Measurements from ENCODE around the gene CDYL. TPM values are rescaled to one million over a fixed set of nuclear protein-coding genes. Genes with fewer than 3 reads are reported as not detected.

CDYL gene
- total RNA-seq, 1 donor from 2014 or later: 27.2 TPM

DNA sequence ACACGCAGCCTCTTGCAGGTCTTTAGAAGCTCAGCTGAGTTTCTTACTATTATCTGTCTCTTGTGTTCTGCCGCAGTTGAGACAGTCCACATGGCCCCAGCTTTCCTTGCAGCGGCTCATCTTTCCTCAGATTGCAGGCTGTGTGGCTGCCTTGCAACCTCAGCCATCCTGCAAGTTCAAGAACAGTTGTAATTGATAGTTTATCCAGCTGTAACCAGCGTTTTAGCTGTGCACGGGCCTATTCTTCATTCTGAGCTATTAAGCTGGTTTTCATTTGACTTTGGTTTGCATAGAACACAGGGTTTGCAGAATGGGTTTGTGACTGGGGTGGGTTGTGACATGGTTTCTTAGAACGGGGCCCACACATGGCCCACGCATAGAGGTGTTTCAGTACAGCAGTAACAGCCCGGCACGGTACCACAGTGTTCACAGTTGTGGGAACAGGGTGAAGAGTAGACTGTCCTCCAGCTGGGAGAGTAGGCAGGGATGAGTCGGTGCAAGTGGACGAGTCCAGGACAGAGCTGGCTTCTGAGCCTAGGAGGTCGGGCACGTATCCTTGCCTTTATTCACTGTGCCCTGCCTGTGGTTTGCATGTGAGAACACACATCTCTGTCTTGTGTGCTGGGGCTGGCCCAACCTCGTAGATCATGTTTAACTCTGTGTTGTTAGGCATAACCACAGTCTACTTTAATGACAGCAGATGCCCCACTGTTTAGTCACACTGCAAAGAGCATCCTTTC, 138.4 kb downstream of the CDYL start:
- intact Hi-C loops (cut with DNase I): no loop called here
- DNase-seq (no peak), ATAC-seq (ENCODE audit: poor library complexity) (no peak)

DNA sequence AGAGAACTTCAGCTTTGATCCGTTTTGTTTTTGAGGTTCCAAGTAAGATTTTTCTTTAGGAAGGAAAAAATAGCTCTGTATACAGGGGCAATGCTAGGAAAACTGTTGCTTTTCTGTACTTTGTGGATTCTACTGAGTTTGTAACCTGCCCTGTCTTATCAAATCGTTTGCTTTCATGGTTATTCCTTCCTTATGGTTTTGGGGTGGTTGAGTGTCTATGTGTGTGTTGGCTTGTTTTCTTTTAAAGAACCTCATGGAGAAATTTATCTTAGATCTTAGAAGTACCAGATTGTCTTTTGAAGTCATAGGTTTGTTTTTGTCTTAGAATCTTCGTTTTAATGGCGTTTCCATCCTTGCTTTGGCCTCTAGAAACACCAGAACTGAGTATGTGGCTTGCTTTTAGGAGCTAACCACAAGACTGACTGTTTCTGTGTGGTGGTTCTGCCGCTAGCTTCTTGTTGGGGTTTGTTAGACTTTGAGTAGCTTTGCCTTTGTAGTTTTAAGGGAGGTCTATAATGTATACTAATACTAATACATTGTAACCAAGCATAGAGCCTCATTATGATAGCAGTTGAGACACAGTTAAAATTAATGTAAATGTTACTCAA, 140.9 kb downstream of the CDYL start:
- intact Hi-C loops (cut with DNase I): no loop called here
- no peak for ATAC-seq (ENCODE audit: poor library complexity)
- DNase-seq: no peak

- ATAC-seq (ENCODE audit: poor library complexity) (no peak), DNase-seq (no peak)
- intact Hi-C loops (cut with DNase I): no loop called here
Measured at GRCh38 chr6:4920914-4921410, 144.8 kb downstream of the CDYL start.

DNA sequence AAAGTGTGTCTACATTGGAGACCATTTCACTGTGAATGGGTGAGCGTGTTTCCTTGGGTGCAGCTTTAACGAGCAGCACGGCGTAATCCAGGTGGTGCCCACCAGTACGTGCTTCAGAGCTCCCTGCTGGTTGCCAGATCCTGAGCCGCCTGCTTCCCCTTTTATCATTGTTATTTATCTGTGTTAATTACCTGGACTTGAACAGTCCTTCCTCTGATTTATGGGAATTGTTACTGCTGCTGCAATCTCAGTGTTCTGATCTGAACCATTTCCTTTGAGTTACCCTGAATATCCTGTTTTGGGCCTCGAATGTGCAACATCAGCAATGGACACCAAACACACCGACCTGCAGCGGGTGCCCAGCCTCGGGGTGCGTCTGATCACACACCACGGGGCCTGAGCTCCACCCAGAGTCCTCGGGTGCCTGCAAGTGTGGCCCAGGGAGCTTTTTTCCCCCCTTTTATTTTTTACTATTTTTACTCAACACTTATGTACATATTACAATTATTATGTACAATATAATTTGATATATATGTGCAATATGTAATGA, 146.4 kb downstream of the CDYL start:
- ATAC-seq (ENCODE audit: poor library complexity): no peak
- intact Hi-C loops (cut with DNase I): no loop called here
- DNase-seq: no peak

DNA sequence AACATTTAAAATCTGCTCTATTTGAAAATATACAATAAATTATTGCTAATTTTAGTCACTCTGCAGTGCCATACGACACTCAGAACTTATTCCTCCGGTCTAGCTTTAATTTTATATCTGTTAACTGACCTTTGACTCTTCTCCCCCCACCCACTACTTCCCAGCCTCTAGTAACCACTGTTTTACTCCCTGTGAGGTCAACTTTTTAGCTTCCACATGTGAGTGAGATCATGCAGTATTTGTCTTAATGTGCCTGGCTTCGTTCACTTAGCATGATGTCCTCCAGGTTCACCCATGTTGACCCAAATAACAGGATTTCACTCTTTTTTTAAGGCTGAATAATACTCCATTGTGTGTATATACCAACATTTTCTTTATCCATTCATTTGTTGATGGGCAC, 146.9 kb downstream of the CDYL start:
- DNase-seq: no peak
- intact Hi-C loops (cut with DNase I): no loop called here
- ATAC-seq (ENCODE audit: poor library complexity): no peak

DNA sequence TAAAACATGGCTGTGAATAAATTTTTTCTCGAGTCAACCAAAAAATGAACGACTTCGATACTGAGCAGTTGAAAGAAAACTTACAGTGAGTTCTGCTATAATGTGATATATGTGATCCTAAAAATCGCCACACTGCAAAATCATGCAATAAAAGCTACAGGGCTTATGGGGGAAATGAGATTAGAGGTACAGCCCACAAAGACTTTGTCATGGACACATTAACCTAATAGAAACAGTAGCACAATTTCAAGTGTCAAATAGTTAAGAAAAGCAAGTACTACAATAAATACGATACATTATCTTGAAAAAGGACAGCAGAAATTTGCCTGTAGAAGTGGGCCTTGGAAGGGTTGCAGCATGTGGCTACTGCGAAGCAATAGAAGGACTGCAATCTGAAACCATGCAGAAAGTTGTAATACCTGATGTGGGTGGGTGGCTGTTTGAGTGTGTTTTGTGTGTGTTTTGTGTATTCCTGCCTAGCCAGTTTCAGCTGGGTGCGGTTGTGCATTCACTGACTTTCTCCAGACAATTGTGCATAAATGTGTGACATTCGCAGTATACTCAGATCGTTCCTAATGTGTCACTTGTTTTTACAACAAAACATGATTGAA, 148.6 kb downstream of the CDYL start:
- ATAC-seq (ENCODE audit: poor library complexity) (no peak), DNase-seq (no peak)
- intact Hi-C loops (cut with DNase I): no loop called here

GRCh38 chr6:4925580-4925979, 149.4 kb downstream of the CDYL start:
- intact Hi-C loops (cut with DNase I): no loop called here
- ATAC-seq (ENCODE audit: poor library complexity) (peak; percentile 82), DNase-seq (no peak)

- DNase-seq: no peak
- ATAC-seq (ENCODE audit: poor library complexity): no peak
- intact Hi-C loops (cut with DNase I): no loop called here
Measured at GRCh38 chr6:4928426-4928825, 152.2 kb downstream of the CDYL start.

DNA sequence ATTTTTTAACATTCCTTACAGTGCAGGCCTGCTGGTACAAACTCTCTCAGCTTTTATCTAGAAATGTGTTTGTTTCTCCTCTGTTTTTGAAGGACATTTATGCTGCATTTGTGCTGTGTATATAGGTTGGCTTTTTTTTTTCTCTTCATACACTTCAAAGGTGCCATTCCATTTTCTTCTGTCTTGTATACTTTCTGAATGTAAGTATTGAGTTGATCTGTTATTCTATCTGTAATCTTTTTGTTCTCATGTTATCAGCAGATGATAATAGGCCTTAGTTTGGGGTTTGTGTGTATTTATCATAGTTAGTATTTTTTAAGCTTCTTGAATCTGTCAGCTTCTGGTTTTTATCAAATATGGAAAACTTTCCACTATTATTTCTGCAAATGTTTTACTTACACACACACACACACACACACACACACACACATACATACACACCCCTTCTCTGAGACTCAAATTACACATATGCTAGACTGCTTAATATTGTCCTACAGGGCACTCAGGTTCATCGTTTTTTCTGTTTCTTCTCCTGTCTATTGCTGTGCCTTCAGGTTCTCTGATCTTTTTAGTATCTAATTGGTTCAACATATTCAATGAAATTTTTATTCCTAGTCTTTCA, 153.0 kb downstream of the CDYL start:
- DNase-seq (no peak), ATAC-seq (ENCODE audit: poor library complexity) (no peak)
- intact Hi-C loops (cut with DNase I): no loop called here

DNA sequence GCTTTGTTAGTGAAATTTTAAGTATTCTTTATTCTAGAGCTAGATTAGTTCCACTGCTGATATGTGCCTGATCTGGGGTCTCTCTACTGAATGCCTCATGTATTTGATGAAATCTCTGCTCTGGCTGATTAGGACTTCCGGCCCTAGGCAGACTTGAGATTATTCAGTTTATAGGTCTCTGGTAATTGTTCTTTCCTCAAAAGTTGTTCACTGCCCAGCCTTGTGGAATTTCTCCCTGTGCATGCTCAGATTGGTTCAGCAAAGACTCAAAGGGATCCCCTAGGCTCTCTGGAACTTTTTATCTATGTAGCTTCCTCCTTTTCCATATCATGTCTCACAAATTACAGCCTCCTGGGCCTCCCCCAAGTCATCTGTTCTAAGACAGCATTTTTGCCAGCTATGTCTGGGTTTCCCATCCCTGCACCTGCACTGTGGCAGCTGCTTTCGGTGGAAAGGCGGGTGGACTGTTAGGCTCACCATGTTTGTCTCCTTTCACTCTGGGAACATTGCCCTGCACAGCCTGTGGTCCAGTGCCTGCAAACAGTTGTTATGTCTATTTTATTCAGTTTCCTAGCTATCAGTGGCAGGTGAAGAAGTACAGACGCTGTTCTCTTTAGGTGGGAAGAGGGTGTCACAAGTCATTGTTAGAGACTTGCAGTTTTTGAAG, 154.0 kb downstream of the CDYL start:
- intact Hi-C loops (cut with DNase I): loop anchor here (10.0 kb wide), 2 partner anchors 155 to 615 kb away; partner anchors contain the start of gene CDYL
- ATAC-seq (ENCODE audit: poor library complexity): no peak
- no peak for DNase-seq

- DNase-seq (no peak), ATAC-seq (ENCODE audit: poor library complexity) (no peak)
- intact Hi-C loops (cut with DNase I): loop anchor here (10.0 kb wide), 2 partner anchors 157 to 617 kb away; partner anchors contain the start of gene CDYL
Measured at GRCh38 chr6:4931530-4932227, 155.5 kb downstream of the CDYL start.

DNA sequence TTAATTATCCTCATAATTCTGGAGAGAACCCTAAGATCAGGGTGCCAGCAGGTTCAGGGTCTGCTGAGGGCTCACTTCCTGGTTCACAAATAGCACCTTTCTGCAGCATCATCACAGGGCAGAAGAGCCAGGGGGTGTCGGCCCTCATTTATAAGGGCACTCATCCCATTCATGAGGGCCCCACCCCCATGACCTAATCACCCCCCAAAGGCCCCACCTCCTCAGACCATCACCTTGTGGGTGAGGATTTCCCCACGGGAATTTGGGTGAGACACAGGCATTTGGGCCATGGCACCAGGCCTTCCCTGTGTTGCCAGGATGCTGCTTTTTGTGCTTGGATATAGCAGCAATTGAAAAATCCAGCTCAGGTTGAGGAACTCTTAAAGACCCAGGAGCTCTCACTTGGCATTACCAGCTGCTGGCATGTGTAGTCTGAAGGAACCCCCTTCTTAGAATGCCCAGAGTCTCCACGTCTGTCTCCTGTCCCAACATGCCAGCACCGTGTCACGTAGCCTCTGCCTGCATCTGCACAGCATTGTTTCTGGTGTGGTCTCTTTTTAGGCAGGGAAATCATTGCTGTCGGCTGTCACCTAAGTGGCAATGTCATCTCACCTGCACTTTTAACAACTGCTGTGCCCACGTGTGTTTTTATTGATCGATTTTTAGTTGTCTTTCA, 156.2 kb downstream of the CDYL start:
- no peak for DNase-seq
- no peak for ATAC-seq (ENCODE audit: poor library complexity)
- intact Hi-C loops (cut with DNase I): loop anchor here (10.0 kb wide), 2 partner anchors 158 to 618 kb away; partner anchors contain the start of gene CDYL

DNA sequence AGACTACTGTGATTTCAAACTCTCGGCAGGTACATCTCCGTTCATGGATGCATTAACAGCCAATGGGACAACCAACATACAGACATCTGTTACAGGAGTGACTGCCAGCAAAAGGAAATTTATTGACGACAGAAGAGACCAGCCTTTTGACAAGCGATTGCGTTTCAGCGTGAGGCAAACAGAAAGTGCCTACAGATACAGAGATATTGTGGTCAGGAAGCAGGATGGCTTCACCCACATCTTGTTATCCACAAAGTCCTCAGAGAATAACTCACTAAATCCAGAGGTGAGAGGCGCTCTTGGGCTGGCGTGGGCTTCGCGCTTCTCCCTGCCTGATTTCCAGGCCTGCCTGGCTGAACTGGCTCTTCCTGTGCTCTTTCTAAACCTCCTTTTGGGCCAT, 159.3 kb downstream of the CDYL start:
- ATAC-seq (ENCODE audit: poor library complexity) (no peak), DNase-seq (no peak)
- intact Hi-C loops (cut with DNase I): loop anchor here (10.0 kb wide), 2 partner anchors 161 to 621 kb away; partner anchors contain the start of gene CDYL

DNA sequence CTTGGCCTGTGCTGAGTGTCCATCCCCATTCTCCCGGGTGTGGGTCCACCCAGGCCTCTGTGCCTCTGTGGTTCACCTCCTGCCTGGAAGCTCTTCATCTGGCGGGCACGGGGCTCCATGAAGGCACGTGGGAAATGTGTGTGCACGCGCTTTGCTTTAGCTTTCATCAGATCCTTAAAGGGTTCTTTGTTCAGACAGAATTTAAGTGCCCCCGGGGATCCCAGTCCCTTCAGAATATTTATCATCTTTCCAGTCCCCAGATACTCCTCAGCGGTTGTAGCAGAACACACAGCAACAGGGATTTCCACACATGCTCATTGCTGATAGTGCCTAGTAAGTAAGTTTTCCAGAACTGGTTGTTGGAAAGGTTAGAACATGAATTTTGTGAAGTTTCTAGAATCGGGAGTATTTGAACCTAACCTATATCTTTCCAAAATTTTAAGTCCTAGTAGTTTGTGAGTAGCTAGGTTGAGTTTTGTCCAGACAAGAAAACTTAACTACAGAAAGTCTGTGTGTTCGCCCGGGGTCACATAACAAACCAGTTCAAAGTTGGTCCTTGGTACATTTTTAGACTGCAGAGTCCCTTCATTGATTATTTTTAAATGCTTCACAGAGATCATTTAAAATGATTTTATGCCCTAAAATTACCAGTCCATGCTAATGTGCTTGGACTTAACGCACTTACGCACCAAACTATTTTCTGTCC, 159.9 kb downstream of the CDYL start:
- no peak for DNase-seq
- intact Hi-C loops (cut with DNase I): loop anchor here (10.0 kb wide), 2 partner anchors 161 to 621 kb away; partner anchors contain the start of gene CDYL
- ATAC-seq (ENCODE audit: poor library complexity): no peak

DNA sequence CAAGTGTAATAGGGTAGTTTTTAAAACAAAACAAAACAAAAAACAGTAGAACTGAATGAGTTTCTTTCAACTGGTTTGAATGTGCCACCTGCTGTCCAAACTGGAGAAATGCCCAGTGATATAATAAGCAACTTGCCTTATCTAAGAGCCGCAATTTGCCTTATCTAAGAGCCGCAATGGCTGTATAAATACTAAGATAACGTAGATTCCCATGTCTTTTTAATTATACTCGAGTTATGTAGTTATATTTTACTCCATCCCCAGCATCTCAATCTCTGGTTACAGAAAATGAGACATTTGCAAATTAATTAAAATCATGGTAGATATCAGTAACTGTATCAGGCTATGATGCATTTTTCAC, 160.5 kb downstream of the CDYL start:
- ATAC-seq (ENCODE audit: poor library complexity) (peak; percentile 36), DNase-seq (no peak)
- intact Hi-C loops (cut with DNase I): loop anchor here (10.0 kb wide), 2 partner anchors 162 to 622 kb away; partner anchors contain the start of gene CDYL

- DNase-seq (no peak), ATAC-seq (ENCODE audit: poor library complexity) (no peak)
- intact Hi-C loops (cut with DNase I): loop anchor here (10.0 kb wide), 2 partner anchors 163 to 623 kb away; partner anchors contain the start of gene CDYL
Measured at GRCh38 chr6:4937414-4937813, 161.2 kb downstream of the CDYL start.

GRCh38 chr6:4939241-4939640, 163.0 kb downstream of the CDYL start:
- DNase-seq (no peak), ATAC-seq (ENCODE audit: poor library complexity) (no peak)
- intact Hi-C loops (cut with DNase I): loop anchor here (10.0 kb wide), 2 partner anchors 164 to 624 kb away; partner anchors contain the start of gene CDYL

Data from Right ventricle myocardium superior (tissue), 1 donor.